B cell (primary cell): ENCODE results near the gene TMEM156. TPM values are rescaled to one million over a fixed set of nuclear protein-coding genes. Genes with fewer than 3 reads are reported as not detected.
A peak's percentile ranks its signal among the peaks of the same experiment; 100 is the strongest.

ENCODE experiments used
- ATAC-seq: fragments of 200-7000 bp; cut with Tn5 transposase; one replicate; pipeline ENCODE4 v1.10.0; 2021; ENCODE audit warnings: low read depth, mild to moderate bottlenecking, moderate number of reproducible peaks, moderate library complexity
- CTCF ChIA-PET: fragments of 350-600 bp; sonication (Branson Sonifier 250); formaldehyde crosslinking; loops from one replicate; lab custom pipeline; 2021; ENCODE audit warnings: antibody characterized with exemption, inconsistent platforms; lab: Charles Lee
- POLR2A ChIA-PET: fragments of 350-600 bp; sonication (Branson Sonifier 250); formaldehyde crosslinking; loops from one replicate; lab custom pipeline; 2021; ENCODE audit warnings: antibody characterized with exemption; lab: Charles Lee
- DNase-seq: peaks from one replicate; pipeline ENCODE4 v3.0.0; 2013
- H2AFZ ChIP-seq: 2 replicates; pipeline ENCODE4 v1.6.1; 2012; ENCODE audit warnings: mild to moderate bottlenecking, low read depth, low read length; ENCODE audit not compliant: insufficient read depth, poor library complexity, severe bottlenecking
- H3K27ac ChIP-seq, 2 donors: 1 replicate in 1 of 2; 2 replicates in 1 of 2; pipeline ENCODE4 v1.5.1; 2012 to 2013; ENCODE audit warnings: low read length in 2 of 2, mild to moderate bottlenecking in 2 of 2, moderate library complexity in 1 of 2
- H3K27me3 ChIP-seq, 4 experiments: fragments of 200-600 bp in 1 of 4; sonication (generic) in 1 of 4; replicated peaks in 1 of 4; 1 replicate in 2 of 4; 2 replicates in 2 of 4; pipeline versions ENCODE4 v1.6.1 to v1.7.0; 2013 to 2016; ENCODE audit warnings: low read length in 3 of 4, mild to moderate bottlenecking in 2 of 4, mixed read lengths in 1 of 4, moderate library complexity in 1 of 4; ENCODE audit not compliant: insufficient read depth in 4 of 4, control insufficient read depth in 3 of 4; ENCODE audit errors: control extremely low read depth in 1 of 4
- H3K36me3 ChIP-seq, 2 experiments: replicated peaks in 1 of 2; 1 replicate in 1 of 2; 2 replicates in 1 of 2; pipeline versions ENCODE4 v1.6.1 to v1.7.1; 2013; ENCODE audit warnings: low read length in 1 of 2; ENCODE audit not compliant: insufficient read depth in 2 of 2, control insufficient read depth in 1 of 2; ENCODE audit errors: control extremely low read depth in 1 of 2, extremely low read depth in 1 of 2
- H3K4me1 ChIP-seq, 2 donors: fragments of 200-600 bp in 1 of 2; sonication (generic) in 1 of 2; 1 replicate in 1 of 2; 2 replicates in 1 of 2; pipeline versions ENCODE4 v1.5.1 to v1.6.1; 2013 to 2017; ENCODE audit warnings: low read length in 2 of 2; ENCODE audit not compliant: control insufficient read depth in 2 of 2, insufficient read depth in 2 of 2
- H3K4me2 ChIP-seq: replicated peaks from 2 replicates; pipeline ENCODE3; 2012; ENCODE audit warnings: mild to moderate bottlenecking, low read depth, low read length; ENCODE audit not compliant: poor library complexity, severe bottlenecking
- H3K4me3 ChIP-seq, 5 experiments: fragments of 200-600 bp in 1 of 5; sonication (generic) in 1 of 5; 1 replicate in 3 of 5; 2 replicates in 2 of 5; pipeline versions ENCODE4 v1.5.1 to v1.7.0; 2011 to 2016; ENCODE audit warnings: low read length in 4 of 5, mild to moderate bottlenecking in 4 of 5, low read depth in 2 of 5, control low read depth in 1 of 5, moderate library complexity in 1 of 5; ENCODE audit not compliant: insufficient read depth in 1 of 5; ENCODE audit errors: control extremely low read depth in 1 of 5, extremely low read depth in 1 of 5
- H3K79me2 ChIP-seq: fragments of 200-600 bp; sonication (generic); one replicate; pipeline ENCODE4 v1.6.0; 2016; ENCODE audit warnings: low read length; ENCODE audit not compliant: control insufficient read depth, insufficient read depth
- H3K9ac ChIP-seq: fragments of 200-600 bp; sonication (generic); 2 replicates; pipeline ENCODE4 v1.6.1; 2017; ENCODE audit warnings: mild to moderate bottlenecking, low read length, moderate library complexity
- H3K9me3 ChIP-seq, 3 donors: one replicate each; pipeline versions ENCODE4 v1.6.1 to v1.7.1; 2013; ENCODE audit warnings: low read length in 2 of 3; ENCODE audit not compliant: control insufficient read depth in 2 of 3, insufficient read depth in 1 of 3; ENCODE audit errors: control extremely low read depth in 1 of 3
- H4K20me1 ChIP-seq: 2 replicates; pipeline ENCODE4 v1.6.0; 2012; ENCODE audit warnings: mild to moderate bottlenecking, low read length; ENCODE audit not compliant: insufficient read depth, control insufficient read depth, poor library complexity, severe bottlenecking
- H3K27ac Mint-ChIP-seq: one replicate; pipeline ENCODE4 v1.8.0; 2021; ENCODE audit warnings: mixed read lengths
- H3K27me3 Mint-ChIP-seq: one replicate; pipeline ENCODE4 v1.8.0; 2021; ENCODE audit warnings: mixed read lengths
- H3K4me1 Mint-ChIP-seq: one replicate; pipeline ENCODE4 v1.8.0; 2021; ENCODE audit warnings: mixed read lengths
- H3K4me3 Mint-ChIP-seq: one replicate; pipeline ENCODE4 v1.8.0; 2021; ENCODE audit warnings: mixed read lengths
- H3K9me3 Mint-ChIP-seq: one replicate; pipeline ENCODE4 v1.8.0; 2022; ENCODE audit warnings: mixed read lengths; ENCODE audit not compliant: insufficient read depth
- EZH2 ChIP-seq: IDR thresholded peaks from 2 replicates; pipeline ENCODE4 v1.6.1; 2012; ENCODE audit warnings: borderline replicate concordance, low read depth, mild to moderate bottlenecking, moderate library complexity, low read length; ENCODE audit not compliant: insufficient read depth, poor library complexity, severe bottlenecking
- WGBS: methylation state at CpG from one replicate; pipeline ENCODE4 v1.1.5; 2013; ENCODE audit warnings: missing lambda C conversion rate; ENCODE audit not compliant: insufficient coverage; 5-methylcytosine and 5-hydroxymethylcytosine counted together
- intact Hi-C: fragments of 100-400 bp; cut with micrococcal nuclease; formaldehyde crosslinking; loops from one replicate; pipeline ENCODE4 v1.10.0; 2022
- polyA plus RNA-seq: library from polyadenylated mRNA; depleted of rRNA; stranded (reverse); fragments of >200 nt; gene quantifications from 2 replicates; pipeline ENCODE4 v1.2.3, GENCODE V29; 2012
- total RNA-seq, 2 donors: library from RNA; stranded (reverse); fragments of 120-200 nt in 1 of 2; gene quantifications; 1 replicate in 1 of 2; 2 replicates in 1 of 2; pipeline versions ENCODE4 v1.2.3 to v1.2.4, GENCODE V29; 2013 to 2022
- TF ChIP-seq, protein P1 (sequence below): fragments of 200-600 bp; IDR thresholded peaks from one replicate; pipeline ENCODE4 v1.8.0; 2022; ENCODE audit warnings: antibody characterized with exemption, mild to moderate bottlenecking

TMEM156 gene
- total and polyA plus RNA-seq, 2 donors (not counting 1 experiment from before 2014, with no cell fraction given) = 58.4 to 59.9 TPM

DNA sequence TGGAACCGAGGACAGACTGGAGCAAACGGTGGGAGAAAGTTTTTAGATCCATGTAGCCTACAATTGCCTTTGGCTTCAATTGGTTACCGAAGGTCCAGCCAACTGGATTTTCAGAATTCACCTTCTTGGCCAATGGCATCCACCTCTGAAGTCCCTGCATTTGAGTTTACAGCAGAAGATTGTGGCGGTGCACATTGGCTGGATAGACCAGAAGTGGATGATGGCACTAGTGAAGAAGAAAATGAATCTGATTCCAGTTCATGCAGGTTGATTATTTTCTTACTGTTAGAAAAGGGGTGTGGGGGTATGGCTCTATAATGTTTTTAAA lies 30.5 kb upstream of the TMEM156 start:
- POLR2A ChIA-PET = no interaction called here

DNA sequence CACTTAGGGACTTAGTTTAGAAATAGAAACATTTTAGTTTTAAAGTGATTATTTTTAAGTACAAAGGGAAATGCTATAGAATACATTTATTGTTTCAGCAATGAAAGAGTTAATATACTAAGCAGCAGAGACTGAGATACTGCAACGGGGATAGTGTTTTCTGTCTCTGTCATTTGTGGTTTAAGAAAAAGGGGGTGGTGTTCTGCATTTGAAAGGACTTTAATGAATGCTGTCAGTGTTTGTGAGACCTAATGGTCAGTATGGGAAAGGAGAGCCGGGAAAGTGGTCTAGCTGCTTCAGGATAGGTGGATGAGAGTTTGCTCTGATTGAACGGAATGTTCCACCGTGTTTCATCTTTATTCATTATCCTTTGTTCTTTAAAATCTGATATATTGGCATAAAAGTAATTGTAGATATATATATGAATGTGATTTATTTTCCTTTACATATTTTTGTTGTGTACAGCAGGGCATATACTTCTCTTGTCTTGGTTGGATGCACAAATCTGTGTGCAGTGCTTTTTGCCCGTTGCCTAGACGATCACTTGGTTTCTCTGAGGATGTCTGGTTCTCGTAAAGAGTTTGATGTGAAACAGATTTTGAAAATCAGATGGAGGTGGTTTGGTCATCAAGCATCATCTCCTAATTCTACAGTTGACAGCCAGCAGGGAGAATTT lies 30.0 kb upstream of the TMEM156 start, which contains the start of gene KLHL5:
KLHL5 (plus strand) TSS at position 139 of the 676 bp plus-strand sequence; CDS start at position 560, 421 bp downstream.
- H3K4me3 ChIP-seq = no peak within 1 kb of the TSS
- Mint-ChIP-seq H3K27ac (peak within 1 kb of the TSS; percentile 50), H3K4me3 (peak within 1 kb of the TSS; percentile 17), H3K9me3 (no peaks in the 10 kb centered on the region), H3K27me3 (no peaks in the 10 kb centered on the region), H3K4me1 (peaks cover 36% of the 10 kb centered on the region)
- no peak within 1 kb of the TSS for H2AFZ ChIP-seq
- H3K9ac ChIP-seq = no peak within 1 kb of the TSS
- H3K36me3 ChIP-seq = peaks cover 0 to 3% of the 10 kb centered on the region in 2 experiments
- H3K27ac ChIP-seq = no peak within 1 kb of the TSS
- POLR2A ChIA-PET = no interaction called here
- CTCF ChIA-PET = interaction anchor here (1.9 kb wide), 1 partner anchor 18 kb away, joined by 6 read pairs; no protein-coding TSS in a partner anchor
- peaks cover 55% of the 10 kb centered on the region for H4K20me1 ChIP-seq
- H3K4me1 ChIP-seq = peaks cover 10 to 23% of the 10 kb centered on the region in 2 donors
- H3K27me3 ChIP-seq = no peaks in the 10 kb centered on the region
- peak within 1 kb of the TSS; percentile 13 for H3K4me2 ChIP-seq
- ATAC-seq (no peak), DNase-seq (no peak)
- H3K9me3 ChIP-seq = no peaks in the 10 kb centered on the region
- peaks cover 92% of the 10 kb centered on the region for H3K79me2 ChIP-seq
- intact Hi-C loops = loop anchor here (5.0 kb wide), 1 partner anchor 45 kb away; no protein-coding TSS in a partner anchor
- TF ChIP-seq EZH2 = no peak
- TF ChIP-seq, protein P1, sequence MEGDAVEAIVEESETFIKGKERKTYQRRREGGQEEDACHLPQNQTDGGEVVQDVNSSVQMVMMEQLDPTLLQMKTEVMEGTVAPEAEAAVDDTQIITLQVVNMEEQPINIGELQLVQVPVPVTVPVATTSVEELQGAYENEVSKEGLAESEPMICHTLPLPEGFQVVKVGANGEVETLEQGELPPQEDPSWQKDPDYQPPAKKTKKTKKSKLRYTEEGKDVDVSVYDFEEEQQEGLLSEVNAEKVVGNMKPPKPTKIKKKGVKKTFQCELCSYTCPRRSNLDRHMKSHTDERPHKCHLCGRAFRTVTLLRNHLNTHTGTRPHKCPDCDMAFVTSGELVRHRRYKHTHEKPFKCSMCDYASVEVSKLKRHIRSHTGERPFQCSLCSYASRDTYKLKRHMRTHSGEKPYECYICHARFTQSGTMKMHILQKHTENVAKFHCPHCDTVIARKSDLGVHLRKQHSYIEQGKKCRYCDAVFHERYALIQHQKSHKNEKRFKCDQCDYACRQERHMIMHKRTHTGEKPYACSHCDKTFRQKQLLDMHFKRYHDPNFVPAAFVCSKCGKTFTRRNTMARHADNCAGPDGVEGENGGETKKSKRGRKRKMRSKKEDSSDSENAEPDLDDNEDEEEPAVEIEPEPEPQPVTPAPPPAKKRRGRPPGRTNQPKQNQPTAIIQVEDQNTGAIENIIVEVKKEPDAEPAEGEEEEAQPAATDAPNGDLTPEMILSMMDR = no peak
- WGBS = 60% methylated on average over 2 of the region's 7 CpGs

More for the DNA sequence above, 30.5 kb upstream of the TMEM156 start:
- no peak overlapping the region for H3K4me3 ChIP-seq
- peaks cover 0 to 3% of the 10 kb centered on the region in 2 experiments for H3K36me3 ChIP-seq
- H3K4me1 Mint-ChIP-seq = peaks cover 40% of the 10 kb centered on the region
- WGBS = 95% methylated on average over 4 of the region's 4 CpGs
- H3K9me3 ChIP-seq = no peaks in the 10 kb centered on the region
- peaks cover 51% of the 10 kb centered on the region for H4K20me1 ChIP-seq
- no peak for DNase-seq
- H2AFZ ChIP-seq = no peak overlapping the region
- ATAC-seq = no peak
- H3K27ac Mint-ChIP-seq = no peak overlapping the region
- H3K27ac ChIP-seq = no peak overlapping the region
- peak overlapping the region; percentile 13 for H3K4me2 ChIP-seq
- peaks cover 10 to 23% of the 10 kb centered on the region in 2 donors for H3K4me1 ChIP-seq
- no peak overlapping the region for H3K9ac ChIP-seq
- intact Hi-C loops = loop anchor here (5.0 kb wide), 1 partner anchor 45 kb away; no protein-coding TSS in a partner anchor
- H3K9me3 Mint-ChIP-seq = no peaks in the 10 kb centered on the region
- no peaks in the 10 kb centered on the region for H3K27me3 ChIP-seq
- H3K27me3 Mint-ChIP-seq = no peaks in the 10 kb centered on the region
- H3K4me3 Mint-ChIP-seq = no peak overlapping the region
- no peak for TF ChIP-seq EZH2
- TF ChIP-seq, protein P1 = no peak
- CTCF ChIA-PET = interaction anchor here (1.9 kb wide), 1 partner anchor 19 kb away, joined by 6 read pairs; no protein-coding TSS in a partner anchor
- H3K79me2 ChIP-seq = peaks cover 92% of the 10 kb centered on the region
